HG03045 (cell line): ENCODE measurements around the gene HOXB6.

ENCODE experiments used
- ATAC-seq: cut with Tn5 transposase; IDR thresholded peaks from one replicate; pipeline ENCODE4 v1.9.1; 2021; ENCODE audit warnings: mild to moderate bottlenecking, moderate library complexity; ENCODE audit not compliant: unreplicated experiment

Gene HOXB6

GRCh38 chr17:48568499-48569239 lies 36.1 kb downstream of the HOXB6 start:
- ATAC-seq, result no peak

GRCh38 chr17:48567646-48568354 lies 37.0 kb downstream of the HOXB6 start:
- ATAC-seq, result no peak

DNA sequence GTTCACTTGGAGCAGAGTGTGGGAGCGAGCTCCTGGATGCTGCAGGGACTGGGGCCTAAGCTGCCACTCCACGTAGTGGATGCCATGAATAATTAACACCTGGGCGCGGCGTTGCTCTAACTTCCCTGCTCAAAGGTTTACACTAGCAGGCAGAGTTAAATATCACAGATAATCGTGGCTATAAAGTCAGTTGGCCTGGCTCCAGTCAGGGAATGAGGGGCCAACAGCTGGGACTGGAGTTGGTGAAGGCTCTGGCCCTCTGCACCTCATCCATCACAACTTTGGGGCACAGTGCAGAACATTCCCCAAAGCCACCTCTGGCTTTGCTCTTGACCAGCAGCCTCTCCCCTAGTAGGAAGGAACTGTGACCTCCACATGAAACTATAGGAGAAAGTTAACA lies 37.6 kb downstream of the HOXB6 start:
- ATAC-seq, result no peak

DNA sequence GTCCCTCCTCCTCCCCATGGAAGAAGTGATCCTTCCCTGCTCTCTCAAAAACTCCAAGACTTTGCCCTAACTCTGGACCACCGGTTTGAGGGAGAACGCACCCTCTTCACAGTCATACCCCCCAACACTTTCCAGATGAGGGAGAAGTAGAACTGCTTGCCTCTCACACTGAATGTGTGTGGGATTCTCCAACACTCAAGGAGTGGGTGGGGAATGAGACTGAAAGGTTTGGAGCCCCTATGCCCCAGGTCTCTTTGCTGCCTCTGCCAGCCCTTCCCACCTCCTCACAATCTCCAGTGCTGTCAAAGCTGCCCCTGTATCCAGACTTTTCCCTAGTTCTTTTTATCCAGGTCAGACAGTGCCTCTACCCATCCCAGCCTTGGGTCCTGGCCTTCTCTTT lies 38.1 kb downstream of the HOXB6 start:
- no peak for ATAC-seq

DNA sequence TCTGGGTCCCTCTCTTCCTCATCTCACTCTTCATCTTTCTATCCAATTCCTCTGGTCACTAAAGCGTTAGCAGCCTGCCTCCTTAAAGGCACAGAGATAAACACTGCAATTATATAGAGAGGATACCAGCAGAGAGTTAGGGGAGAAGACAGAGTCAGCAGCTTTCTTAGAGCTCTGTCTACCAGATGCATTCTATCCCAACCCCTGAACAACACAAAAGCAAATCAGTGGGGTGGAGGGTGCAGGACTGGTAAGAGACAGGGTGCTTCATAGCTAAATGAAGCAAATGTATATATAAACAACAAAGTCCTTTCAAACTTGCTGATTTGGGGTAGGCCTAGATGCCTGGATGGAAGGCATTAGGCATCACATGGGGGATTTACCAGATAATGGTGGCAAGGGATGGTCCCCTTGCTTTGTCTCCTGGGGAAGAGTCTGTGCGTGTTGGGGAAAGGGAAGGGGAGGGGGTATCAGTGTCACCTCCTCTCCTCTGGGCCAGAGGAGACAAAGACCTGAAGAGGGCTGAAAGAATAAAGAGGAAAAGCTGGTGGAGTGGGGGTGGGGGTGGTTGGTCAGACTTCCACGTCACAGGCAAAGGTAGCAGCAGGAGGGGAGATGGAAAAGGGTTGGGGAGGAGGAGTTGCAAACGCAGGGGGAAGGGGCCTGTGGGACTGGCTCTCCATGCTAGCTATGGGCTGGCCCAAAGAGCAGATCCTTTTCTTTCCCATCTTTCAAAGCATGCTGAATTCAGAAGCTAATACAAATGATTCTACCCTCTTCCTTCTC lies 38.7 kb downstream of the HOXB6 start:
- ATAC-seq, result no peak

- no peak for ATAC-seq
Measured at GRCh38 chr17:48565022-48565554, 39.7 kb downstream of the HOXB6 start.

DNA sequence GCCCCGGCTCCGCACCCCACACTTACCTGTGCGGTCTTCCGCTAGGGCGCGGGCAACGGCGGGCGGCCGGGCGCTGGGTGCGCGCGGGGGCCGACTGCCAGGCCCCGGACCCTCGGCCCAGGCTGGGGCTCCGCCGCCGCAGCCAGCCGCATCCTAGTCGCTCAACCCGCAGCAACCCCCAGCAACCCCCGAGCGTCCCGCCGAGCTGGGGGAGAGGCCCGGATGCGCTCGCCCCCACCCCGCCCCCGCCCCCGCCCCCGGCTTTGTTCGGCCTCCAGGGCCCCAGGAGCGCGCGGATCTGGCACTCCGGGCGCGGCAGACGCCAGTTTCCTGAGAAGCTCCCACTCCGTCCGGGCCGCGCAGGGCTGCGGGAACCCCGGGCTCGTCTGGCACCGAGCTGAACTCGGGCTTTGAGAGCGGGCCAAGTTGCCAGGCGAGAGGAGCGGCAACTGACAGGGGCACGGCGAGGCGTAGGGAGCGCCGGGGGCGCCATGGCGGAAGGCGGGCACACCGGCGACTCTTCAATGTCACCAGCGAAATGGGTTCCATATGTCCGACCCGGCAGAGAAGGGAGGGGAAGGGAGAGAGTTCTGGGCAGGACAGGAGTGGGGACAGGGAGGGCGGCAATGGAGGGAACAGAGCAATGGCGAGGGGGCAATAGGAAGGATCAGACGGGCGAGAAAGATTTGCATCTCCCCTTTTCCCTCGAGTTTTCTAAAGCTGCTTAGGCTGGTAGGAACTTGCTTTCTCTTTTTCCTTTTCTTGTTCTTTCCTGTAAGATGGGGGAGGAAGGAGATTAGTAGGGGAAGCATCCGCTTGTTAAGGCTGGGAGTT lies 40.4 kb downstream of the HOXB6 start:
- ATAC-seq, result no peak

DNA sequence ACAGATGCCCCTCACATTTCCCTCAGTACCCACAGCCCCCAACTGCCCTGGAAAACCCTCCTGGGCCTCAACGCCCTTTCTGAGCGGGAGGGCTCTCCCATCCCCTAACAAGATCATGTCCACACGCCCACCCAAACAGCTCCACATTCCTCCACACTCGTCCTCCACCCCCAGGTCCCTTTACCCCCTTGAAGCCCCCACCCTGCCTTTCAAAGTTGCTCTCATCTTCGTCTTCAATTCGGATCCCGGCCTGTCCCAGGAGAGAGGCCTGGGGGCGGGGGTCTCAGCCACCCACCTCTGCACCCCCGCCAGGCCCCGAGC lies 41.0 kb downstream of the HOXB6 start:
- ATAC-seq, result no peak

GRCh38 chr17:48563385-48563838 lies 41.4 kb downstream of the HOXB6 start:
- ATAC-seq, result no peak

GRCh38 chr17:48562934-48563333 lies 41.9 kb downstream of the HOXB6 start:
- ATAC-seq, result no peak

DNA sequence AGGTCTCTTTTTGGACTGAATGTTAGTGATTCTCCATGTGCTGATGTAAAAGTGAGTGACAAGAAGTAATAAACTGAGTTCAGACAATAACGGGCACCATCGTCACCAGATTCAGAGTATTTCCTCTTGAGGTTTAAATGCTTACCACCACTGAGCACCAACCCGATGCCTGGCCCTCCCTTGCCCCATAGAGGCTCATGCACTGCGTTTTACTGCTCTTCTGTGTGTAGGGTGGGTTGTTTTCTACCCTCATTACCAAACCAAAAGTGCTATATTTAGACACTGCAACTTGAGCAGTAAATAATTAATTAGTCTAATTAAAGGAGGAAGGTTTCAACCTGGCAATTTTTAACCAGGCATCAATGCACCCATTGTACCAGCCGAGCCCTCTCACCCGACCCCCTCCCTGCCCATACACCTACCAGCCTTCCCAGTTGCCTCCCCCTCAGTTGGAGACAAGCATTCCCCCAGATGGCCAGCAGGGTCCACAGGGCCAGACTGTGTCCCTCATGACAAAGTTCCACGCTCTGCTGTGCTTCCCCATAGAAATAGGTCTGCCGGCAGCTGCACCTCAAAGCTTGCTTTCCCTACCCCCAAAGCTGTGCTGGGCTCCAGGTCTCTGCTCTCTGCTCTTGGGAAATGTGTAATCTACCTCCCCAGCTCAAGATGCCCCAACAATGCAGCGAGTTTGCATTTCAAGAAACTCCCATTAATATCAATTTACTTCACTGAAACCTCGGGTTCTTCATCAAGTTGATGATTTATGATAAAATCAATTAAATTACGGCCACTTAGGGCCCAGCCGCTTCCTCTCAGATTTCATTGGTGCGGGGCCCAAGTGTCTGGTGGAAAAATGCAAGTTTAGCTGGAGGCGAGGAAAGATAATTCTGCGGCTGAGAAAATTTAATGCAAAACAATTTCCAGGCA lies 42.6 kb downstream of the HOXB6 start:
- ATAC-seq, result no peak

DNA sequence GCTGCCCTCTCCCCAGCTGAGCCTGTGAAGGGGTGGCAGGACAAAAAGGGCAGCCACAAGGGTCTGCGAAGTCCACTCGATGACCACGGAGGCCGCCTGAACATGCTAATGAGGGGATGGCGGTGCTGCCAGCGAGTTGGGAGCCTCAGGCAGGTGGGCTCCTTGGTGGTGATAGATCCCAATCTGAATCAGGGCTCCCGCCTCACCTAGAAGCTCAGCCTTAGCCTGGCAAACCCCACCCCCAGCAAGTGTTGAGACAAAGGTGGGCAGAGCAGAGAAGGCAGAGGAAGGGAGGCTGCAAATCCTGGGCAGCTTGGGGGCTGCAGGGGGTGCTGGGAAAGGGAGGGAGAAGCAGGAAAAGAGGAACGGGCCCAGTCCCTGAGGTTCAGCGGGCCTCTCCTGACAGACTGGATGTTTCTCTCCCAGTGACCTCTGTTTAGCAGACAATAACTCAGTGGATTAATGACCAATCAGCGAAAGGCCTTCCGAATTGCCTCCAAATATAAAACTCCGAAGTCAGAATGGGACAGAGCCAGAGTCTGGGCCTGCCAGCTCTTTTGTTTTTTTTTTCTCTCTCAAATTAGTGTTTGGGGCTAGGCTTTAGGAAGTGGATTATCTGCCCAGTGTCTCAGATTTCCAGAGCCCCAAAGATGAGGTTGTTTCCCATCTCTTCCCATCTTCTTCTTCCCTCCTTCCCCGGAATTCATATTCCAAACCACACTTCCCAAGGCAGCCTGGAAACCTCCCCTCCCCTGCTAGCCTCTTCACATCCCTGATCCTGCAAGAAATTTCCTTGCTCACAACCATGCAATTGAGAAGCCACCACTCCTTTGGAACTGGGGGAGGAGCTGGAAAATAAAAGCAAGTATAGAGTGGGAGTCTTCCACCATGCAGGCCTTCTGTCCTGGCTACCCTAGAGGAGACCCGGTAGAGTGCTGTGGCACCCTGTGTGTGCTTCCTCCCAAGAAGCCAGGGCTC lies 44.7 kb downstream of the HOXB6 start:
- no peak for ATAC-seq

DNA sequence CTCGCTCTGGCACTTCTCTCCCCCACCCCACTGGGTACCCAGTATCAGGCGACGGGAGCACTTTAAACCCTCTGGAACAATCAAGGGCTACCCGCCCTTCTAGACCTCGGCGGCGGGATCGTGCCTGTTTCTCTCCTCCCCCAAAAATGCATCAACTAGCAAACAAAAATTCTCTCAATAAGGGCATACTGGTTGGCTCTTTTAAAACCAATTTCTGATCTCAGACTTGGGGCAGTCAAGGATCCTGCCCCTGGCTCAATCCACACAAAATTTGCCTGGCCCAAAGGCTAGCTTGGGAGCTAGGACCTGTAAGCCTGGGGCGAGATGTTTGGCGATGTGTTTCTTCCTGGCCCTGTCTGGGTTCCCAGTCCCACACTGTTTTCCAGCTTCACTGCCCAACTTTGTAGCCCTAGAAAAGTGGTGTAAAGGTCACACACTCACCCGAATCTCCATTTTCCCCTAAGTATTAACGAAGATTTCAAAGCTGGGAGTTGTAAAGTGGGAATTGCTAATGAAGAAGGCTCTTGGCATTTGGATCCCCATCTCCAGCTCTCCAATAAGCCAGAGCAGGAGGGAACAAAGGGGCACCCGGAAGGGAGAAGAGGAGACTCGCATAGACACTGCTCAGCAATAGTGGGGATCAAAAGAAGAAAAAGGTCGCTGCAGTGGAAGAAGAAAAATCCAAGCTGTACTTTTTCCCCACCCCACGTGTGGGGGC lies 45.5 kb downstream of the HOXB6 start:
- no peak for ATAC-seq

- no peak for ATAC-seq
Measured at GRCh38 chr17:48558831-48559121, 46.0 kb downstream of the HOXB6 start.

DNA sequence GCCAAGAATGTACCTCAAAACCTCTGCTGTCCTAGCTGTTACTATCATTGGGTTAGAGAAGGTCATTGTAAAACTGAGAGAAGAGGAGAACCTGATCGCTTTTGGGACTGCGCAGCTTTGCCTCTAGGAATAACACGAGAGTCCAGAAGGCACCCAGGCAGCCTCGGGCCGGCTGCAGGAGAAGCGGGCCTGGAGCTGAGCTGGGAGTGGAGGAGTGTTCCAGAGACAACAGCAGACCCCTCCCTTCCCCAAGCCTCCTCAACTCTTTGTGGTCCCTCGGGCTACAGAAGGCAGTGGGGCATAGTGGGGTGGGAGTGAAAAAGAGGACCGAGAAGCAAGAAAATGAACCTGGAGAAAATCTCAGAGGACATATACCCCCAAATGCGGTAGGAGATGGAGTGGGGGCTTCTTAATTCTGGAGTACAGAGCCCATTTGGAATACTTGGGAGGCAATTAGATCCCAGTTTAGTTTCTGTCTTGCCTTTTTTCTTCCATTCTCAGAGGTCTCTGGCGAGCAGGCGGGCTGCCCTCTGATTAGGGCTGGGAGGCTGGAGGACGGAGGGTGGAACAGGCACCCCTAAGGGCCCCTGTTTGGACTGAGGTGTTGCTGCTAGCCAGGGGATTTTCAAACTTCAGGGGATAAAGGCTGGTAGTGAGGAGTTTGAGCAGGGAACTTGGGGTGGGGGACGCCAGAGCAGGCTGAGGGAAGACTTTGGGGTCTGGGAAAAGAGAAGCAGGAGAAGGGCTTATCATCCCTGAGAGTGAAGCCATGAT lies 46.5 kb downstream of the HOXB6 start:
- no peak for ATAC-seq

- ATAC-seq, result no peak
Measured at GRCh38 chr17:48556576-48557401, 48.0 kb downstream of the HOXB6 start.

GRCh38 chr17:48556229-48556575 lies 48.6 kb downstream of the HOXB6 start:
- no peak for ATAC-seq
